Measurements from ENCODE around the gene NUP98. TPM values are rescaled to one million over a fixed set of nuclear protein-coding genes. Genes with fewer than 3 reads are reported as not detected.
A peak's percentile ranks its signal among the peaks of the same experiment; 100 is the strongest.

Gene NUP98
- total RNA-seq, 2 donors from 2014 or later = 127 to 136 TPM

- Histone ChIP-seq H3K27me3 (replicated peaks; ENCODE audit: insufficient read depth) (no peaks in the 10 kb centered on the region), H3K36me3 (no peaks in the 10 kb centered on the region), H3K4me1 (replicated peaks) (no peaks in the 10 kb centered on the region), H3K4me3 (peak overlapping the region; percentile 54 to 72), H3K9me3 (no peaks in the 10 kb centered on the region), H3K27ac (peak overlapping the region; percentile 80 to 84)
- peak; percentile 46 for DNase-seq (ENCODE audit: low spot score)
- 21% methylated on average over 5 of the region's 5 CpGs for WGBS
- TF ChIP-seq CTCF (IDR thresholded peaks at IDR 0.05) (peak in 3 of 4 experiments; percentile 40 to 59 (median 57)), POLR2AphosphoS5 (IDR thresholded peaks at IDR 0.05) (peak; percentile 55), POLR2A (IDR thresholded peaks at IDR 0.05) (no peak)
- intact Hi-C loops (cut with DNase I) = no loop called here
Observed at GRCh38 chr11:3808861-3809623, 11.7 kb upstream of the NUP98 start.

- Histone ChIP-seq H3K27me3 (replicated peaks; ENCODE audit: insufficient read depth) (no peaks in the 10 kb centered on the region), H3K27ac (peak within 1 kb of the TSS; percentile 80 to 84), H3K4me1 (replicated peaks) (no peaks in the 10 kb centered on the region), H3K36me3 (no peaks in the 10 kb centered on the region), H3K9me3 (no peaks in the 10 kb centered on the region), H3K4me3 (peak within 1 kb of the TSS; percentile 54 to 72)
- 2% methylated on average over 35 of the region's 55 CpGs for WGBS
- TF ChIP-seq CTCF (IDR thresholded peaks at IDR 0.05) = peak in 3 of 4 experiments; percentile 33 to 75 (median 60)
- peak; percentile 51 for TF ChIP-seq POLR2AphosphoS5 (IDR thresholded peaks at IDR 0.05)
- TF ChIP-seq POLR2A (IDR thresholded peaks at IDR 0.05) = peak; percentile 19
- intact Hi-C loops (cut with DNase I) = no loop called here
- DNase-seq (ENCODE audit: low spot score) = peak; percentile 61
Observed at GRCh38 chr11:3807909-3808860, 10.8 kb upstream of the NUP98 start, which contains the start of gene PGAP2. Gene PGAP2 (plus strand): TSS chr11:3808560. CDS start chr11:3811260, 2,700 bp downstream.

GRCh38 chr11:3803726-3804495 lies 6.6 kb upstream of the NUP98 start:
- TF ChIP-seq POLR2A (IDR thresholded peaks at IDR 0.05) (no peak), POLR2AphosphoS5 (IDR thresholded peaks at IDR 0.05) (no peak), CTCF (IDR thresholded peaks at IDR 0.05) (no peak)

GRCh38 chr11:3802011-3802790 lies 4.8 kb upstream of the NUP98 start:
- H3K27ac ChIP-seq = no peak overlapping the region
- no peaks in the 10 kb centered on the region for H3K9me3 ChIP-seq

More at GRCh38 chr11:3803726-3804495, 6.6 kb upstream of the NUP98 start:
- intact Hi-C loops (cut with DNase I) = no loop called here
- no peaks in the 10 kb centered on the region for H3K36me3 ChIP-seq
- H3K27me3 ChIP-seq (replicated peaks; ENCODE audit: insufficient read depth) = no peaks in the 10 kb centered on the region
- no peak for DNase-seq (ENCODE audit: low spot score)
- H3K9me3 ChIP-seq = no peaks in the 10 kb centered on the region
- no peak overlapping the region for H3K27ac ChIP-seq
- H3K4me1 ChIP-seq (replicated peaks) = no peaks in the 10 kb centered on the region
- WGBS = 85% methylated on average over 11 of the region's 11 CpGs
- H3K4me3 ChIP-seq = no peak overlapping the region

More at GRCh38 chr11:3802011-3802790, 4.8 kb upstream of the NUP98 start:
- WGBS = 69% methylated on average over 4 of the region's 4 CpGs
- Histone ChIP-seq H3K36me3 (no peaks in the 10 kb centered on the region), H3K27me3 (replicated peaks; ENCODE audit: insufficient read depth) (no peaks in the 10 kb centered on the region), H3K4me1 (replicated peaks) (no peaks in the 10 kb centered on the region), H3K4me3 (no peak overlapping the region)
- DNase-seq (ENCODE audit: low spot score) = no peak
- no peak for TF ChIP-seq POLR2A (IDR thresholded peaks at IDR 0.05)
- no peak for TF ChIP-seq POLR2AphosphoS5 (IDR thresholded peaks at IDR 0.05)
- TF ChIP-seq CTCF (IDR thresholded peaks at IDR 0.05) = no peak
- intact Hi-C loops (cut with DNase I) = no loop called here
